T-helper 1 cell (primary cell): Measurements from ENCODE around the gene SYK.
A peak's percentile ranks its signal among the peaks of the same experiment; 100 is the strongest.

Experiments used
- DNase-seq, 5 donors: peaks; one replicate each; pipeline ENCODE4 v3.0.0-alpha.2; 2012 to 2020

The SYK gene

GRCh38 chr9:90854637-90855175 is 53.1 kb downstream of the SYK start:
- DNase-seq: no peak

- DNase-seq: no peak
Observed at GRCh38 chr9:90855208-90855902, 53.7 kb downstream of the SYK start.

- DNase-seq: no peak
Observed at GRCh38 chr9:90857091-90857490, 55.5 kb downstream of the SYK start.

GRCh38 chr9:90857855-90858254 is 56.2 kb downstream of the SYK start:
- DNase-seq: no peak

- no peak for DNase-seq
Observed at GRCh38 chr9:90858457-90858901, 56.9 kb downstream of the SYK start.

GRCh38 chr9:90860382-90860781 is 58.8 kb downstream of the SYK start:
- no peak for DNase-seq

- DNase-seq: no peak
Observed at GRCh38 chr9:90860826-90861225, 59.2 kb downstream of the SYK start.

- no peak for DNase-seq
Observed at GRCh38 chr9:90861380-90861779, 59.8 kb downstream of the SYK start.

- no peak for DNase-seq
Observed at GRCh38 chr9:90861826-90862740, 60.5 kb downstream of the SYK start.

GRCh38 chr9:90864779-90865178 is 63.2 kb downstream of the SYK start:
- no peak for DNase-seq

- DNase-seq: no peak
Observed at GRCh38 chr9:90867101-90867500, 65.5 kb downstream of the SYK start.

- DNase-seq: no peak
Observed at GRCh38 chr9:90868555-90868954, 66.9 kb downstream of the SYK start.

GRCh38 chr9:90869361-90869760 is 67.7 kb downstream of the SYK start:
- DNase-seq: no peak

GRCh38 chr9:90870621-90871326 is 69.2 kb downstream of the SYK start:
- peak in 2 of 5 donors; percentile 22 to 38 for DNase-seq

GRCh38 chr9:90871327-90871935 is 69.8 kb downstream of the SYK start:
- DNase-seq: no peak

GRCh38 chr9:90872835-90873294 is 71.2 kb downstream of the SYK start:
- DNase-seq: no peak

GRCh38 chr9:90873422-90873821 is 71.8 kb downstream of the SYK start:
- no peak for DNase-seq

GRCh38 chr9:90874194-90874593 is 72.6 kb downstream of the SYK start:
- DNase-seq: no peak

- DNase-seq: no peak
Observed at GRCh38 chr9:90878562-90878961, 76.9 kb downstream of the SYK start.

- DNase-seq: no peak
Observed at GRCh38 chr9:90880066-90880465, 78.4 kb downstream of the SYK start.

GRCh38 chr9:90880669-90881068 is 79.0 kb downstream of the SYK start:
- no peak for DNase-seq

GRCh38 chr9:90881648-90882047 is 80.0 kb downstream of the SYK start:
- DNase-seq: no peak
